ENCODE data around the gene RASGEF1C. TPM values are rescaled to one million over a fixed set of nuclear protein-coding genes. Genes with fewer than 3 reads are reported as not detected.

The RASGEF1C gene
- total and polyA plus RNA-seq, 4 donors = 0.09 to 0.10 TPM; not detected in 2

DNA sequence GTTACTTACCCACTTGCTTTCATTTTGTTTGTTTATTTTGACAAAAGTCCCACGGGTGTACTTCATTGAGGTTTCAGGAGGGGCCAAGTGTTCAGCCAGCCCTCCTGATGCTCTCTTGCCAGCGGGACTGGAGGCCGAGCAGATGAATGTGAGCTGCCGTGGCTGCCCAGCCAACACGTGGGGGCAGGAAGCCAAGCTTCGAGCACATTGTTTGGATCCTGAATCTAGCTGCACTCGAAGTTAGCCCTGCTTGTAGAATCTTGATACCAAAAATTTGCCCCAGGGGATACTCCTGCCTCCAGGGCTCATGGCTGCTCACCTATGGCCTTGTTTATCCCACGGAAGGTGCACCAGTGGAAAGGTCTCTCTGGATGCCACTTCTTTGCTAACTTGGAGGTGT lies 49.3 kb downstream of the RASGEF1C start:
- H3K4me3 ChIP-seq (ENCODE audit: low read depth in 1 of 3, low read length in 3 of 3) = no peak overlapping the region
- no peak overlapping the region for H3K9ac ChIP-seq (ENCODE audit: low read depth in 1 of 2, low read length in 2 of 2)
- no peak overlapping the region for H3K27ac ChIP-seq (ENCODE audit: low read depth in 1 of 2, low read length in 2 of 2)
- 66% methylated on average over 8 of the region's 8 CpGs for WGBS
- TF ChIP-seq FOXA2 (IDR thresholded peaks at IDR 0.05) (no peak), HNF4A (conservative IDR thresholded peaks at IDR 0.05) (no peak), EGR1 (IDR thresholded peaks at IDR 0.05; ENCODE audit: low read depth in 2 of 2) (no peak), YY1 (IDR thresholded peaks at IDR 0.05) (no peak), RXRA (IDR thresholded peaks at IDR 0.05) (no peak), TAF1 (conservative IDR thresholded peaks at IDR 0.05) (no peak), JUND (IDR thresholded peaks at IDR 0.05) (no peak), SP1 (IDR thresholded peaks at IDR 0.05) (no peak), FOXA1 (IDR thresholded peaks at IDR 0.05) (no peak)
- TF ChIP-seq, protein P1, sequence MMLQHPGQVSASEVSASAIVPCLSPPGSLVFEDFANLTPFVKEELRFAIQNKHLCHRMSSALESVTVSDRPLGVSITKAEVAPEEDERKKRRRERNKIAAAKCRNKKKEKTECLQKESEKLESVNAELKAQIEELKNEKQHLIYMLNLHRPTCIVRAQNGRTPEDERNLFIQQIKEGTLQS (IDR thresholded peaks at IDR 0.05) = no peak
- TF ChIP-seq, protein P2, sequence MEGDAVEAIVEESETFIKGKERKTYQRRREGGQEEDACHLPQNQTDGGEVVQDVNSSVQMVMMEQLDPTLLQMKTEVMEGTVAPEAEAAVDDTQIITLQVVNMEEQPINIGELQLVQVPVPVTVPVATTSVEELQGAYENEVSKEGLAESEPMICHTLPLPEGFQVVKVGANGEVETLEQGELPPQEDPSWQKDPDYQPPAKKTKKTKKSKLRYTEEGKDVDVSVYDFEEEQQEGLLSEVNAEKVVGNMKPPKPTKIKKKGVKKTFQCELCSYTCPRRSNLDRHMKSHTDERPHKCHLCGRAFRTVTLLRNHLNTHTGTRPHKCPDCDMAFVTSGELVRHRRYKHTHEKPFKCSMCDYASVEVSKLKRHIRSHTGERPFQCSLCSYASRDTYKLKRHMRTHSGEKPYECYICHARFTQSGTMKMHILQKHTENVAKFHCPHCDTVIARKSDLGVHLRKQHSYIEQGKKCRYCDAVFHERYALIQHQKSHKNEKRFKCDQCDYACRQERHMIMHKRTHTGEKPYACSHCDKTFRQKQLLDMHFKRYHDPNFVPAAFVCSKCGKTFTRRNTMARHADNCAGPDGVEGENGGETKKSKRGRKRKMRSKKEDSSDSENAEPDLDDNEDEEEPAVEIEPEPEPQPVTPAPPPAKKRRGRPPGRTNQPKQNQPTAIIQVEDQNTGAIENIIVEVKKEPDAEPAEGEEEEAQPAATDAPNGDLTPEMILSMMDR (IDR thresholded peaks at IDR 0.05; ENCODE audit: low read depth, low read length, missing input control) = no peak
- TF ChIP-seq, protein P3, sequence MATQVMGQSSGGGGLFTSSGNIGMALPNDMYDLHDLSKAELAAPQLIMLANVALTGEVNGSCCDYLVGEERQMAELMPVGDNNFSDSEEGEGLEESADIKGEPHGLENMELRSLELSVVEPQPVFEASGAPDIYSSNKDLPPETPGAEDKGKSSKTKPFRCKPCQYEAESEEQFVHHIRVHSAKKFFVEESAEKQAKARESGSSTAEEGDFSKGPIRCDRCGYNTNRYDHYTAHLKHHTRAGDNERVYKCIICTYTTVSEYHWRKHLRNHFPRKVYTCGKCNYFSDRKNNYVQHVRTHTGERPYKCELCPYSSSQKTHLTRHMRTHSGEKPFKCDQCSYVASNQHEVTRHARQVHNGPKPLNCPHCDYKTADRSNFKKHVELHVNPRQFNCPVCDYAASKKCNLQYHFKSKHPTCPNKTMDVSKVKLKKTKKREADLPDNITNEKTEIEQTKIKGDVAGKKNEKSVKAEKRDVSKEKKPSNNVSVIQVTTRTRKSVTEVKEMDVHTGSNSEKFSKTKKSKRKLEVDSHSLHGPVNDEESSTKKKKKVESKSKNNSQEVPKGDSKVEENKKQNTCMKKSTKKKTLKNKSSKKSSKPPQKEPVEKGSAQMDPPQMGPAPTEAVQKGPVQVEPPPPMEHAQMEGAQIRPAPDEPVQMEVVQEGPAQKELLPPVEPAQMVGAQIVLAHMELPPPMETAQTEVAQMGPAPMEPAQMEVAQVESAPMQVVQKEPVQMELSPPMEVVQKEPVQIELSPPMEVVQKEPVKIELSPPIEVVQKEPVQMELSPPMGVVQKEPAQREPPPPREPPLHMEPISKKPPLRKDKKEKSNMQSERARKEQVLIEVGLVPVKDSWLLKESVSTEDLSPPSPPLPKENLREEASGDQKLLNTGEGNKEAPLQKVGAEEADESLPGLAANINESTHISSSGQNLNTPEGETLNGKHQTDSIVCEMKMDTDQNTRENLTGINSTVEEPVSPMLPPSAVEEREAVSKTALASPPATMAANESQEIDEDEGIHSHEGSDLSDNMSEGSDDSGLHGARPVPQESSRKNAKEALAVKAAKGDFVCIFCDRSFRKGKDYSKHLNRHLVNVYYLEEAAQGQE (IDR thresholded peaks at IDR 0.05) = no peak
- peaks cover 0 to 4% (median 0%) of the 10 kb centered on the region in 4 donors for H3K9me3 ChIP-seq (ENCODE audit: control insufficient read depth in 4 of 4, low read length in 3 of 4)
- no peaks in the 10 kb centered on the region for H3K4me1 ChIP-seq (ENCODE audit: control insufficient read depth in 4 of 4, insufficient read depth in 4 of 4, low read length in 3 of 4)
- H3K27me3 ChIP-seq (ENCODE audit: control insufficient read depth in 4 of 4, insufficient read depth in 4 of 4, low read length in 3 of 4) = peaks cover 0 to 2% (median 0%) of the 10 kb centered on the region in 4 donors
- H3K36me3 ChIP-seq (ENCODE audit: control insufficient read depth in 4 of 4, insufficient read depth in 3 of 4, low read depth in 1 of 4, low read length in 3 of 4) = peaks cover 0 to 1% (median 0%) of the 10 kb centered on the region in 4 donors
- DNase-seq (ENCODE audit: low spot score) = no peak

DNA sequence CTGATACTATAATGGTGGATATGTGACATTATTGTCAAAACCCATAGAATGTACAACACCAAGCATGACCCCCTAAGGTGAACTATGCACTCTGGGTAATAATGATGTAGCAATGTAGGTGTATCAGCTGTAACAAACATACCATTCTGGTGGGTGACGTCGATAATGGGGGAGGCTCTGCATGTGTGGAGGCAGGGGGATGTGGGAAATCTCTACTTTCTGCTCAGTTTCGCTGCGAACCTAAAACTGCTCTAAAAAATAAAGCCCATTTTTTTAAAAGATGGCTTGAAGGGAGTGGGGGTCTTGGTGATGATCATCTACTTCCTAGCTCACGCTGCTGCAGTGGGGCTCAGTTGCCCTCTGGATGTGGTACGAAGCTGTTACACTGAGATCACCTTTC lies 51.1 kb downstream of the RASGEF1C start:
- DNase-seq (ENCODE audit: low spot score) = no peak
- Histone ChIP-seq H3K27me3 (ENCODE audit: control insufficient read depth in 4 of 4, insufficient read depth in 4 of 4, low read length in 3 of 4) (peaks cover 0 to 2% (median 0%) of the 10 kb centered on the region in 4 donors), H3K4me3 (ENCODE audit: low read depth in 1 of 3, low read length in 3 of 3) (no peak overlapping the region), H3K9me3 (ENCODE audit: control insufficient read depth in 4 of 4, low read length in 3 of 4) (peaks cover 0 to 4% (median 1%) of the 10 kb centered on the region in 4 donors), H3K27ac (ENCODE audit: low read depth in 1 of 2, low read length in 2 of 2) (no peak overlapping the region), H3K36me3 (ENCODE audit: control insufficient read depth in 4 of 4, insufficient read depth in 3 of 4, low read depth in 1 of 4, low read length in 3 of 4) (peaks cover 0 to 1% (median 0%) of the 10 kb centered on the region in 4 donors), H3K9ac (ENCODE audit: low read depth in 1 of 2, low read length in 2 of 2) (no peak overlapping the region), H3K4me1 (ENCODE audit: control insufficient read depth in 4 of 4, insufficient read depth in 4 of 4, low read length in 3 of 4) (no peaks in the 10 kb centered on the region)
- WGBS = 91% methylated on average over 6 of the region's 6 CpGs
- TF ChIP-seq, protein P2 (IDR thresholded peaks at IDR 0.05; ENCODE audit: low read depth, low read length, missing input control) = no peak
- TF ChIP-seq TAF1 (conservative IDR thresholded peaks at IDR 0.05) (no peak), EGR1 (IDR thresholded peaks at IDR 0.05; ENCODE audit: low read depth in 2 of 2) (no peak), HNF4A (conservative IDR thresholded peaks at IDR 0.05) (no peak), HNF4G (IDR thresholded peaks at IDR 0.05) (no peak), RXRA (IDR thresholded peaks at IDR 0.05) (no peak), NR2F2 (IDR thresholded peaks at IDR 0.05) (no peak), RAD21 (IDR thresholded peaks at IDR 0.05) (no peak), SP1 (IDR thresholded peaks at IDR 0.05) (no peak), GABPA (IDR thresholded peaks at IDR 0.05 in 1 of 2, conservative IDR thresholded peaks at IDR 0.05 in 1 of 2) (no peak), YY1 (IDR thresholded peaks at IDR 0.05) (no peak), FOXA2 (IDR thresholded peaks at IDR 0.05) (no peak), JUND (IDR thresholded peaks at IDR 0.05) (no peak)
- TF ChIP-seq, protein P4, sequence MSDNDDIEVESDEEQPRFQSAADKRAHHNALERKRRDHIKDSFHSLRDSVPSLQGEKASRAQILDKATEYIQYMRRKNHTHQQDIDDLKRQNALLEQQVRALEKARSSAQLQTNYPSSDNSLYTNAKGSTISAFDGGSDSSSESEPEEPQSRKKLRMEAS (IDR thresholded peaks at IDR 0.05) = no peak
- TF ChIP-seq, protein P5, sequence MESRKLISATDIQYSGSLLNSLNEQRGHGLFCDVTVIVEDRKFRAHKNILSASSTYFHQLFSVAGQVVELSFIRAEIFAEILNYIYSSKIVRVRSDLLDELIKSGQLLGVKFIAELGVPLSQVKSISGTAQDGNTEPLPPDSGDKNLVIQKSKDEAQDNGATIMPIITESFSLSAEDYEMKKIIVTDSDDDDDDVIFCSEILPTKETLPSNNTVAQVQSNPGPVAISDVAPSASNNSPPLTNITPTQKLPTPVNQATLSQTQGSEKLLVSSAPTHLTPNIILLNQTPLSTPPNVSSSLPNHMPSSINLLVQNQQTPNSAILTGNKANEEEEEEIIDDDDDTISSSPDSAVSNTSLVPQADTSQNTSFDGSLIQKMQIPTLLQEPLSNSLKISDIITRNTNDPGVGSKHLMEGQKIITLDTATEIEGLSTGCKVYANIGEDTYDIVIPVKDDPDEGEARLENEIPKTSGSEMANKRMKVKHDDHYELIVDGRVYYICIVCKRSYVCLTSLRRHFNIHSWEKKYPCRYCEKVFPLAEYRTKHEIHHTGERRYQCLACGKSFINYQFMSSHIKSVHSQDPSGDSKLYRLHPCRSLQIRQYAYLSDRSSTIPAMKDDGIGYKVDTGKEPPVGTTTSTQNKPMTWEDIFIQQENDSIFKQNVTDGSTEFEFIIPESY (IDR thresholded peaks at IDR 0.05) = no peak
- TF ChIP-seq, protein P1 (IDR thresholded peaks at IDR 0.05) = no peak

Measured in liver (tissue), 9 donors.